DMS114 treated with DMSO at 0.1 percent for 48 hours (cell line): ENCODE data around the gene FRAT1.
"Not testable (repeated sequence)": the region's sequence is repeated elsewhere in the genome, so short reads cannot be mapped to it uniquely, and the experiment has no call there.

Experiments
- DNase-seq: peaks from one replicate; lab custom pipeline; 2025; ENCODE audit not compliant: unreplicated experiment; lab: John Stamatoyannopoulos, UW

Gene FRAT1

GRCh38 chr10:97334370-97335175, 15.5 kb downstream of the FRAT1 start, which contains the start of gene FRAT2:
FRAT2 (minus strand) TSS chr10:97334729; CDS start chr10:97334572, 157 bp downstream.
- DNase-seq, result peak; percentile 71

GRCh38 chr10:97335188-97335619, 16.1 kb downstream of the FRAT1 start:
- DNase-seq, result no peak

- no peak for DNase-seq
These were observed 16.9 kb downstream of the FRAT1 start for GRCh38 chr10:97336006-97336405.

- DNase-seq, result no peak
These were observed 17.4 kb downstream of the FRAT1 start for GRCh38 chr10:97336446-97336845.

- DNase-seq, result no peak
These were observed 18.1 kb downstream of the FRAT1 start for GRCh38 chr10:97336942-97337831.

GRCh38 chr10:97338041-97338440, 19.0 kb downstream of the FRAT1 start:
- DNase-seq, result no peak

- no peak for DNase-seq
These were observed 22.3 kb downstream of the FRAT1 start for GRCh38 chr10:97341416-97341815.

- DNase-seq, result not testable (repeated sequence)
These were observed 24.6 kb downstream of the FRAT1 start for GRCh38 chr10:97343664-97344063.

- DNase-seq, result no peak
These were observed 28.2 kb downstream of the FRAT1 start for GRCh38 chr10:97347317-97347716.

GRCh38 chr10:97349752-97350513, 30.9 kb downstream of the FRAT1 start:
- no peak for DNase-seq

- DNase-seq, result no peak
These were observed 34.9 kb downstream of the FRAT1 start for GRCh38 chr10:97353945-97354344.

- DNase-seq, result peak; percentile 18
These were observed 36.5 kb downstream of the FRAT1 start for GRCh38 chr10:97355571-97355975.

- no peak for DNase-seq
These were observed 37.3 kb downstream of the FRAT1 start for GRCh38 chr10:97356318-97356914.

- DNase-seq, result no peak
These were observed 37.8 kb downstream of the FRAT1 start for GRCh38 chr10:97356918-97357317.

- DNase-seq, result no peak
These were observed 39.3 kb downstream of the FRAT1 start for GRCh38 chr10:97358349-97358748.

- no peak for DNase-seq
These were observed 39.7 kb downstream of the FRAT1 start for GRCh38 chr10:97358781-97359180.

GRCh38 chr10:97360705-97361536, 41.9 kb downstream of the FRAT1 start:
- no peak for DNase-seq

GRCh38 chr10:97361537-97361901, 42.4 kb downstream of the FRAT1 start:
- no peak for DNase-seq

- DNase-seq, result no peak
These were observed 43.4 kb downstream of the FRAT1 start for GRCh38 chr10:97362310-97363033.
